ENCODE results near the gene CAMK2D. TPM values are rescaled to one million over a fixed set of nuclear protein-coding genes. Genes with fewer than 3 reads are reported as not detected.

The CAMK2D gene
- total RNA-seq, 1 donor from 2014 or later, result 46.1 TPM

GRCh38 chr4:113636438-113636818 lies 125.1 kb downstream of the CAMK2D start:
- Histone ChIP-seq H3K4me3 (no peak overlapping the region), H3K36me3 (no peaks in the 10 kb centered on the region), H3K9me3 (no peaks in the 10 kb centered on the region), H3K27me3 (no peaks in the 10 kb centered on the region), H3K27ac (no peak overlapping the region), H3K4me1 (peaks cover 32% of the 10 kb centered on the region)
- intact Hi-C loops (cut with DNase I), result no loop called here
- peak; percentile 20 for TF ChIP-seq CTCF (IDR thresholded peaks at IDR 0.05)
- DNase-seq (no peak), ATAC-seq (peak; percentile 51)

- ATAC-seq, result peak; percentile 42
Observed at GRCh38 chr4:113635739-113636437, 125.7 kb downstream of the CAMK2D start.

GRCh38 chr4:113634081-113634969 lies 127.2 kb downstream of the CAMK2D start:
- intact Hi-C loops (cut with DNase I), result no loop called here
- H3K27ac ChIP-seq, result no peak overlapping the region
- no peak for TF ChIP-seq CTCF (IDR thresholded peaks at IDR 0.05)
- DNase-seq (no peak), ATAC-seq (no peak)
- no peaks in the 10 kb centered on the region for H3K36me3 ChIP-seq
- H3K9me3 ChIP-seq, result no peaks in the 10 kb centered on the region
- no peak overlapping the region for H3K4me3 ChIP-seq
- H3K4me1 ChIP-seq, result peaks cover 32% of the 10 kb centered on the region
- H3K27me3 ChIP-seq, result no peaks in the 10 kb centered on the region

More at GRCh38 chr4:113635739-113636437, 125.7 kb downstream of the CAMK2D start:
- Histone ChIP-seq H3K9me3 (no peaks in the 10 kb centered on the region), H3K4me3 (no peak overlapping the region), H3K27ac (no peak overlapping the region), H3K36me3 (no peaks in the 10 kb centered on the region), H3K27me3 (no peaks in the 10 kb centered on the region), H3K4me1 (peaks cover 32% of the 10 kb centered on the region)
- TF ChIP-seq CTCF (IDR thresholded peaks at IDR 0.05), result no peak
- no peak for DNase-seq
- intact Hi-C loops (cut with DNase I), result no loop called here

GRCh38 chr4:113633467-113633866 lies 128.1 kb downstream of the CAMK2D start:
- H3K27ac ChIP-seq, result no peak overlapping the region
- H3K9me3 ChIP-seq, result no peaks in the 10 kb centered on the region
- H3K4me3 ChIP-seq, result no peak overlapping the region
- no peaks in the 10 kb centered on the region for H3K27me3 ChIP-seq
- DNase-seq (no peak), ATAC-seq (no peak)
- TF ChIP-seq CTCF (IDR thresholded peaks at IDR 0.05), result no peak
- peaks cover 32% of the 10 kb centered on the region for H3K4me1 ChIP-seq
- H3K36me3 ChIP-seq, result no peaks in the 10 kb centered on the region
- intact Hi-C loops (cut with DNase I), result no loop called here

GRCh38 chr4:113628711-113629110 lies 132.8 kb downstream of the CAMK2D start:
- H3K36me3 ChIP-seq, result no peaks in the 10 kb centered on the region
- intact Hi-C loops (cut with DNase I), result no loop called here
- no peaks in the 10 kb centered on the region for H3K27me3 ChIP-seq
- no peak overlapping the region for H3K27ac ChIP-seq
- no peak for TF ChIP-seq CTCF (IDR thresholded peaks at IDR 0.05)
- DNase-seq (no peak), ATAC-seq (no peak)
- no peak overlapping the region for H3K4me3 ChIP-seq
- no peaks in the 10 kb centered on the region for H3K4me1 ChIP-seq
- H3K9me3 ChIP-seq, result no peaks in the 10 kb centered on the region
